Measurements from ENCODE around the gene TNK2. TPM values are rescaled to one million over a fixed set of nuclear protein-coding genes. Genes with fewer than 3 reads are reported as not detected.

Gene TNK2
- total and polyA plus RNA-seq, 2 experiments from 2014 or later = 26.1 to 95.3 TPM

DNA sequence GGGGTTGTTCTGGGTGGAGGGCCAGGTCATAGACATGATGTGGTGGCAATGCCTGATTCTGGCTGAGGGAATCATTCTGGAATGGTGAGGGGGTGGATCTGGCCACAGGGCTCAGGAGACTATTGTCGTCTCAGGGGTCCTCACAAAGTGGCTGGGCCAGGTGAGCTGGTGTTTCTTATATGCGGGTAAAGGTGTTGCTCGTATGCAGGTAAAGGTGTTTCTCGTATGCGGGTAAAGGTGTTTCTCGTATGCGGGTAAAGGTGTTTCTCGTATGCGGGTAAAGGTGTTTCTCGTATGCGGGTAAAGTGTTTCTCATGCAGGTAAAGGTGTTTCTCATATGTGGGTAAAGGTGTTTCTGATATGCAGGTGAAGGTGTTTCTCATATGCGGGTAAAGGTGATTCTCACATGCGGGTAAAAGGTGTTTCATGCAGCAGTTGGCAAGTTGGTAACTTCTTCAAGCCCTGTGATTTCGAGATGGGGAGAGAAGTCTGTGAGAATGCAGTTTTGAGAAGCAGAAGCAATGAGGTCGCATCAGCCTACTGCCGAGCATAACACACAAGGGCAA, 86.1 kb downstream of the TNK2 start:
- no peak for DNase-seq (ENCODE audit: low read depth in 1 of 2, low spot score in 1 of 2)
- H3K27me3 ChIP-seq = no peaks in the 10 kb centered on the region

DNA sequence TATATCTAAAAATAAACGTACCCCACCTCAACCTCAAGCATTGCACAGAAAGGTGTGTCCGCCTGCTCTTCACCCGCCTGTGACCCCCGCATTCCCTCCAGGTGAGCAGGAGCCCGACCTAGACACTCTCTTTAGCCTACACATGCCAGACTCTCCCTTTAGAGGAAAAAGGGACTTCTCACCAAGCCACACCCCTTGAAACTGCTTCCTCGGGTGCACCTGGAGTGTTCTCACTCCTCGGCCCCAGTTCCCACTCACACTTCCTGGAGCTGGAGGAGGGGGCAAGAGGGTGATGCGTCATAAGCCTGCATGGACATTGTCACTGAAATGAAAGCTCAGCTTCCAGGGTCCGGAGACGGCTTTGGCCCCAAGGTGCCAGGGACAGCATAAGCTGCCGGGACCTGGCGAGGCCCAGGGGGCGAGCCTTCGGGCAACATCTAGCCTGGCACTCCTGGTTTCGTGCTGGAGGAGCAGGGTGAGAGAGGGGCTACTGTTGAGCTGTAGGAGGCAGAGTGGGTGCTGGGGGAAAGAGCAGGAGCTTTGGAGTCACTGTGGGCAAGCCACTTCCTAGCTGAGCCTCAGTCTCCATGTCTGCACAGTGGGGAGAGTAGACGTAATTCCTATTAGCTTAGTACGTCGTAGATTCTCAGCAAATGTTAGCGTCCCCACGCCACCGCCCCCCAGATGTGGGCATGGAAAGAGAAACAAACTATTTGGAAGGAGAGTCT, 86.8 kb downstream of the TNK2 start:
- H3K4me3 ChIP-seq = no peak overlapping the region
- TF ChIP-seq, protein P1, sequence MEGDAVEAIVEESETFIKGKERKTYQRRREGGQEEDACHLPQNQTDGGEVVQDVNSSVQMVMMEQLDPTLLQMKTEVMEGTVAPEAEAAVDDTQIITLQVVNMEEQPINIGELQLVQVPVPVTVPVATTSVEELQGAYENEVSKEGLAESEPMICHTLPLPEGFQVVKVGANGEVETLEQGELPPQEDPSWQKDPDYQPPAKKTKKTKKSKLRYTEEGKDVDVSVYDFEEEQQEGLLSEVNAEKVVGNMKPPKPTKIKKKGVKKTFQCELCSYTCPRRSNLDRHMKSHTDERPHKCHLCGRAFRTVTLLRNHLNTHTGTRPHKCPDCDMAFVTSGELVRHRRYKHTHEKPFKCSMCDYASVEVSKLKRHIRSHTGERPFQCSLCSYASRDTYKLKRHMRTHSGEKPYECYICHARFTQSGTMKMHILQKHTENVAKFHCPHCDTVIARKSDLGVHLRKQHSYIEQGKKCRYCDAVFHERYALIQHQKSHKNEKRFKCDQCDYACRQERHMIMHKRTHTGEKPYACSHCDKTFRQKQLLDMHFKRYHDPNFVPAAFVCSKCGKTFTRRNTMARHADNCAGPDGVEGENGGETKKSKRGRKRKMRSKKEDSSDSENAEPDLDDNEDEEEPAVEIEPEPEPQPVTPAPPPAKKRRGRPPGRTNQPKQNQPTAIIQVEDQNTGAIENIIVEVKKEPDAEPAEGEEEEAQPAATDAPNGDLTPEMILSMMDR (IDR thresholded peaks at IDR 0.05; ENCODE audit: low read depth, low read length) = no peak
- DNase-seq (ENCODE audit: low read depth in 1 of 2, low spot score in 1 of 2) = no peak

More for the DNA sequence above, 86.1 kb downstream of the TNK2 start:
- no peak overlapping the region for H3K4me3 ChIP-seq
- no peaks in the 10 kb centered on the region for H3K4me1 ChIP-seq (ENCODE audit: low read depth)
- H3K27ac ChIP-seq = no peak overlapping the region
- no peaks in the 10 kb centered on the region for H3K36me3 ChIP-seq
- TF ChIP-seq, protein P1 (IDR thresholded peaks at IDR 0.05; ENCODE audit: low read depth, low read length) = no peak
- H3K9me3 ChIP-seq (ENCODE audit: low read depth) = no peaks in the 10 kb centered on the region

DNA sequence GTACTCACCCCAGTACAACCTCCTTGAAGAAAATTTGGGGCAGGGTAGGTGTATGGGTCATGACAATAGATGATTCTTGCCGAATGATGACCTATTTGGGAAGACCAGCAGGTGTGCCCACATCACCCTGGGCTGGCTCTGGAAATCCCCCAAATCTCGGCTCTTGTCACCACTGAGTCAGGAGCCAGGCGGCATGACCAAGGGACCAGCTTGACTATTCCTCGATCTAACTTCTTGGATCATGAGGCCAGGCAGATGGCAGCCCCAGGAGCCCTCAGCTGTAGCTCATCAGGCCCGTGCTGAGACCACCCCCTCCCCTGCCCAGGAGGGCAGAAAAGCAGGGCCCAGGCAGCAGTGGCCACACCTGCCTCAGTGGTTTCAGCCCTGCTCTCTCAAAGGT, 87.5 kb downstream of the TNK2 start:
- Histone ChIP-seq H3K4me3 (no peak overlapping the region), H3K27ac (no peak overlapping the region), H3K9me3 (ENCODE audit: low read depth) (no peaks in the 10 kb centered on the region), H3K4me1 (ENCODE audit: low read depth) (no peaks in the 10 kb centered on the region), H3K27me3 (no peaks in the 10 kb centered on the region), H3K36me3 (no peaks in the 10 kb centered on the region)
- TF ChIP-seq, protein P1 (IDR thresholded peaks at IDR 0.05; ENCODE audit: low read depth, low read length) = no peak
- no peak for DNase-seq (ENCODE audit: low read depth in 1 of 2, low spot score in 1 of 2)

More for the DNA sequence above, 86.8 kb downstream of the TNK2 start:
- Histone ChIP-seq H3K36me3 (no peaks in the 10 kb centered on the region), H3K4me1 (ENCODE audit: low read depth) (no peaks in the 10 kb centered on the region), H3K27ac (no peak overlapping the region), H3K27me3 (no peaks in the 10 kb centered on the region), H3K9me3 (ENCODE audit: low read depth) (no peaks in the 10 kb centered on the region)

DNA sequence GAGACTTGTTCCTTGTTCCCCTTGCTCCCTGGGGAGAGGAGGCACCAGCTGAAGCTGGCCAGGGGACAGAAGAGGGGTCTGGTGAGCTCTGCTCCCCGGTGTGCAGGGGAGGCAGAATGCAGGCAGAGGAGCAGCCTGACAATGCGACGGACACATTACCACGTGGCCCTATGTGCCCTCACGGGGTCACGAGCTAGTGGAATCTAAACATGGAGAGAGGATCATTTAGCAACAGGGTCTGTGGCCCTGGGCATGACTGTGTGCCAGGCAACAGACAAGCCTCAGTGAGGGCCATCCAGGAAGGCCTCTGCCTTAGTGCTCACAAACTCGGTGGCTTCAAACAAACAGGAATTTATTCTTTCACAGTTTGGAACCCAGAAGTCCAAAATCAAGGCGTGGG, 88.2 kb downstream of the TNK2 start:
- Histone ChIP-seq H3K9me3 (ENCODE audit: low read depth) (no peaks in the 10 kb centered on the region), H3K36me3 (no peaks in the 10 kb centered on the region), H3K4me1 (ENCODE audit: low read depth) (no peaks in the 10 kb centered on the region), H3K27me3 (no peaks in the 10 kb centered on the region), H3K4me3 (no peak overlapping the region), H3K27ac (no peak overlapping the region)
- TF ChIP-seq, protein P1 (IDR thresholded peaks at IDR 0.05; ENCODE audit: low read depth, low read length) = no peak
- no peak for DNase-seq (ENCODE audit: low read depth in 1 of 2, low spot score in 1 of 2)

DNA sequence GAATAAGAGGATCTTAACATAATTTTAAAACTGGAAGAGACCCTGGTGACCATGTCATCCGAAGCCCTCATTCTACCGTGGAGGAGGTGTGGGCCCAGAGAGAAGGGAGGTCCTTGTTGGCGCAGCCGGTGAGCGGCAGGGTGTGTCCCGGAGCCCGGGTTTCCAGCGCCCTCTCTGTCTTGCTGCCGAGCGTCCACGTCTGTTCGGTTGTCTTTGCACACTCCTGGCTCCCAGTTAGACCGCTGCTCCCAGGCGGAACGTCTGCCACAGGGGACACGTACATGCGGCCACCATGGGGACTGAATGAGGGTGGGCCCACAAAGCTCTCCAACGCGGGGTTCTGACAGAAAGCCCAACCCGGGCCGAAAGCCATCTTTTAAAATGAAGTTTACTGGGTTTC, 90.0 kb downstream of the TNK2 start:
- H3K36me3 ChIP-seq = no peaks in the 10 kb centered on the region
- no peak overlapping the region for H3K27ac ChIP-seq
- H3K9me3 ChIP-seq (ENCODE audit: low read depth) = no peaks in the 10 kb centered on the region
- TF ChIP-seq, protein P1 (IDR thresholded peaks at IDR 0.05; ENCODE audit: low read depth, low read length) = no peak
- H3K4me3 ChIP-seq = no peak overlapping the region
- H3K27me3 ChIP-seq = no peaks in the 10 kb centered on the region
- no peaks in the 10 kb centered on the region for H3K4me1 ChIP-seq (ENCODE audit: low read depth)
- DNase-seq (ENCODE audit: low read depth in 1 of 2, low spot score in 1 of 2) = no peak
